NCI-H1105 (cell line): ENCODE measurements around the gene UBXN6.

ENCODE experiments used
- DNase-seq: peaks from one replicate; lab custom pipeline; 2025; lab: John Stamatoyannopoulos, UW

Gene UBXN6

DNA sequence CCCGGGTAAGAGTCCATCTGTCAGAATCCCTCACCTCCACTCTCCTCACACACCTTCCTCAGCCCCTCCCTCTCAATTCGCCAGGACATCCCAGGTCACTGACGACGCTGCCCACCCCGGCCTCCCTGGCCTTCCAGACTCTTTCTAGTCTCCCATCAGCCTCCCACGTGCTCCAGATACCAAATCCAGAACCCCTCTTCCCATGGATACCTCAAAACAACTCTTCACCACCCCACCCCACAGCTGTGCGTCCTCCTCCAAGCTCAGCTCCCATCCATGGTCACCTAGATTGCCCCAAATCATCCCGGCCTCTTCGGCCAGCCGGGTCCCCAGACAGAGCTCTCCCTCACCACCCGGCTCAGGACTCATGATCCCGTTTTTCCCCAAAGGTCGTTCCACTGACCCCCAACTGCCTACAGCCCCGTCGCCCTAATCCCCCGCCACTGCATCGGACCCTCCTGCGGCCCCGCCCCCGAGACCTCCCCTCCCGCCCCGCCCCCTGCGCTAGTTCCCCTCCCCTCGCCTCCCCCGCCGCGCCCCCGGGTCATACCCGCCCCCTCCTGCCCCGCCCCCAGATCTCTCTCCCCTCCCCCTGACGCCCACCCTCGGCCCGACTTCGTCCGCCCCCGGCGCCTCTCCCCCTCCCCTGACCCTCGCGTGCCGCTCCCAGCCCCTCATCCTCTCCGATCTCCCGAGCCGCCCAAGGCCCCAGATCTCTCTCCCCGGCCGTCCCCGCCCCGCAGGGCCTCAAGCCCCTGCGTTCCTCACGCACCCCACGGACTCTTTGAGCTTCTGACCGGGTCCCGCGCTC, 546 bp downstream of the UBXN6 start:
- DNase-seq: peak; percentile 70

DNA sequence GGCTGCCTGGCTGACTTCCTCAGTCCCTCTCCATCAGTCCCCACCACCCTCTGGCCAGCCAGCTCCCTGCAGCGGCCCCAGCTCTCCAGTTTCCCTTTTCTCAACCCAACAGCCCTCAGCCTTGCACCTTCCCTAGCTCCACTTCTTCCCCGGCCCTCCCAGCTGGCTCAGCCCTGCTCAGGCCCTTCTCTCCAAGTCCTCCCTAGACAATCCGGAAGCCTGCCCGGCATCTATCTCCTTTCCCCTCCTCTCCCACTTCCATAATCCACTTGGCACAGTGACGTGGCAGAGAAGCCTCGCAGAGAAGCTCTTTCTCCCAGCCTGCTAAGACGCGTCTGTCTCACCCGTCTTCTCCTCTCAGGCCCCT, 1.1 kb downstream of the UBXN6 start:
- no peak for DNase-seq

DNA sequence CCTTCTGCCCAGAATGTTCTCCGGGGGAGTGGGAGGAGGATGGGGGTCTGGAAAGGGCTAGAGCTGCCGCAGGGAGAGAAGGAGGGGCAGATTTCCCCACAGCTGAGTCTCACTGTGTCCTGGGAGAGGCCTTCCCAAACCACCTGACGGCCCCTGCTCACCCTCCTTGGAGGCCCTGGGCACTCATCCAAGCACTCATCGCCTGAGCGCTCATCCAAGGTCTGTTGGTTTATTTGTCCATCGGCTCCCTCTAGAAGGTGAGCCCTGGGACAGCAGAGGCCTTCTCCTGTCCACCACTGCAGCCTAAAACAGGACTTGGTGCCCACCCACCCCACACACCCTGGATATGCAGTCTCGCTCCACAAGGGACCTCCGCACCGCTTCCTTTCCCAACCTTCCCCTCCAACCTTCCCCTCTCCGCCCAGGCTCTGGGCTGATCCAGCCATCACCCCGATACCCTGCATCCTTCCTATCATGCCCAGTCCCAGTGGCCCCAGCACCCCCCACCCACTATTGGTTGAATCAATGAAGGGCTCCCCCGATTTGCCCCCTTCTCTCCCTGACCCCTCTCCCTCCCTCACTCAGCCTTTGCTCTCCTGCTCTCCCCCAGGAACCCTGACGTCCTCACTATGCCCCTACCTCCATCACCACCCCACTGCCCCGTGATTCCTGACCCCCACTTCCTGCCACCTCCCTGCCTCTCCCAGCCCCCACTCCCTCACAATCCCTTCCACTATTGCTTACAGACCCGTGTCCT, 1.7 kb downstream of the UBXN6 start:
- peak; percentile 75 for DNase-seq

DNA sequence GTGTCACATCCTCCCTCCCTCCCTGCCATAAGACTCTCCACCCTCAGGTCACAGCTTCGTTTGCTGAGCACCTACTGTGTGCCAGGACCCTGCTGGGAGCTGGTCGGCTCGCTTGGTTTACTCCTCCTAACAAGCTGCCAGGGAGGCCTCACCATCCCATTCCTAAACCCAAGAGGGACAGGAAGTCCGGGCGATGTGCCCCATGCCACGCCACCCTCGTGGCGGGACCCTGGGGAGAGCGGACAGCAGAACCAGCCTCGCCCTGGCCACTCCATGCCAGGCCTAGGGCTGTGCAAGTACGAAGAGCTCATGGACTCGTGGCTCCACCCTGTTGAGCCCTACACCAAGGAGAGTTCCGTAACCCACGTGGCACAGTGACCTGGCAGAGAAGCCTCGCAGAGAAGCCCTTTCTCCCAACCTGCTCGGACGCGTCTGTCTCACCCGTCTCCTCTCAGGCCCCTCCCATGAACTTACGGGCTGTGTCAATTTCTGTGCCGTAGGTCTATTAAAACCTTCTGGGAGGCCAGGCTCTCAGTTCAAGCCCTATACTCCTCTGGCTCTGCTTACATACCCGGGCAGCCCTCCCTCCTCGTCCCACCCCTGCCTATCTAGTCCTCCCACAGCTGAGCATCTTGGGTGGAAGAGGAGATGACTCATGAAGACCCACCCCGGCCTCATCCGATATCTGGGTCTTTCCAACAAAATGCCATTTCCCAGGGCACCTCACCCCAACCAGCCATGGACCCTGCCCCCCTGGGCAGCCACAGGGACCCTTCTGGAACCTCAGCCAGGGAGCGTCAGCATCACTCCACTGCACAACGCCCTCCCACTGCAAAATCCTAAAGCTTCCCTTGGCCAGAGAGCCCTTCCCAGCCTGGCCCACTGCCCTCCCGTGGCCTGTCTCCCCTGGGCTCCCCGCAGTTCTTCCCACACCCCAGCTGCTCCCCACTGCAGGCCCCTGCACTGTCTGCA, 2.6 kb downstream of the UBXN6 start:
- DNase-seq: no peak

DNA sequence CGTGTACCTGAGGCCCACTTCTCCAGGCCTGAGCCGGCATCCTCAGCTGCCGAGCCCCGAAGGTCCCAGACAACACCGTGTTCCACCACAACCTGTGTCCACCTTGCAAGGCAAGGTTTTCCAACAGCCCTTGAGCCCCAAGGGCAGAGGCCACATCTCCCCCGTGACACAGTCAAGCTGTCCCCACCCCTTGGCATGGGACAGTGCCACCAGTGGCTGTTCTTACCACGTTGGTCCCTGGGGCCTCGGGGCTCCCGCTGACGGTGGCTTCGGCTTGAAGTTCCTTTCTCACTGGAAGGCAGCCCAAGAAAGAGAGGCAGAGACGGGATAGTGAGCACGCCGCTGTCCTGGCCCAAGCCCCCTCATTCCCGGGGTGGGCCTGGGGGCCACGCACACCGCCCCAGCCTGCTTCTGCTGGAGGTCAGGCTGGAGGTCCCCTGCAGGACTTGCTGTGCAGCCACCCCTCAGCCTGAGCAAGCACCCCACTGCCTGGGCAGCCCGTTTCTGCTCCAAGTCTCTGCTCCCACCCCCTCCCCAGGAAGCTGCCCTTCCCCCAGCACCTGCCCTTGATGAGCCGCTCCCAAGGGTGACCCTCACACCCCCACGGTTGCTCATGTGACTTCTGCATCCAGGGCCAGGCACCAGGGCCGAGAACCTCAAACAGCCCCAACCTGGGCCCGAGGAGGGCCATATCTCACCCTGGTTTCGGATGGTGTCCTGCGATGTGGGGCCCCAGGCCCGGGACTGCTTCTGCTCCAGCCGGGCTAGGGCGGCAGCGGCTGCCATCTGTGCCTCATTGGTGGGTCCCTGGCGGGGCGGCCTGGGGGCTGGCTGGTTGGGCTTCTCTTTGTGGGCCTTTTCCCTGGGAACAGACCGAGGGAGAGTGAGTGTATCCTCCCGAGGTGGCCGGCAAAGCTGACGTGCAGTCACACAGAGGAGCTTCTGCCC, 4.1 kb downstream of the UBXN6 start:
- no peak for DNase-seq

DNA sequence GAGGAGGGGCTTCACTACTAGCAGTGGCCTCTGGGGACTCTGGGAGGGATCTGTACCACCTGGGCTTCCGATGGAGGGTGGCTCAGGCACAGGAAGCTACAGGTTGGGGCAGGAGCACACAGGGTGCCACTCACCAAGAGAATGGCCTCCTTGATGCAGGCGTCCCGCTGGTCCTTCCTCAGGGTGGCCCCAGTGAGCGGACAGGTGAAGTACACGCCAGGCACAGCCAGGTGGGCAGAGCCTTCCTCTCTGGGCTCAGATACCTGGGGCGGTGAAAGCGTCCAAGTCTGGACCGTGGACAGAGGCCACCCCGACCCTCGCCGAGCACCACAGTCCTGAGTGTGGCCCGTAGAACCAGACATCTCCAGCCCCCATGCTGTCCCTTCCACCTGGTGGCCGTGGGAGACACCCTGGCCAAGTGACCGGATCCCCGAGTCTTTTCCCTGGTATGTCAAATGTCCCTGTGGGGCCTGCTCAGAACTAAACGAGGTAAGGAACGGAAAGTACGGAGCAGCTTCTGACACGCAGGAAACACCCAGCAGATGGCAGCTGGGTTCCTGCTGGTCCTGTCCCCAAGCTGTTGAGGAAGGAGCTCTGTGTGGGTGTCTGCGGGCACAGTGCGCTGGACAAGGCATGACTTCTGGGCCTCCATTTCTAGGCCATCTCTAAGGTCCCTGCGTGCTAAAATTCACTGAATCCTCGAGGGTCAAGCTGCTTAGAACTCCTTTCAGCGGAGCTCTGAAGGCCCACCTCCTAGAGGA, 5.2 kb downstream of the UBXN6 start:
- DNase-seq: no peak

- no peak for DNase-seq
These were observed 8.0 kb downstream of the UBXN6 start for GRCh38 chr19:4449639-4450028.

DNA sequence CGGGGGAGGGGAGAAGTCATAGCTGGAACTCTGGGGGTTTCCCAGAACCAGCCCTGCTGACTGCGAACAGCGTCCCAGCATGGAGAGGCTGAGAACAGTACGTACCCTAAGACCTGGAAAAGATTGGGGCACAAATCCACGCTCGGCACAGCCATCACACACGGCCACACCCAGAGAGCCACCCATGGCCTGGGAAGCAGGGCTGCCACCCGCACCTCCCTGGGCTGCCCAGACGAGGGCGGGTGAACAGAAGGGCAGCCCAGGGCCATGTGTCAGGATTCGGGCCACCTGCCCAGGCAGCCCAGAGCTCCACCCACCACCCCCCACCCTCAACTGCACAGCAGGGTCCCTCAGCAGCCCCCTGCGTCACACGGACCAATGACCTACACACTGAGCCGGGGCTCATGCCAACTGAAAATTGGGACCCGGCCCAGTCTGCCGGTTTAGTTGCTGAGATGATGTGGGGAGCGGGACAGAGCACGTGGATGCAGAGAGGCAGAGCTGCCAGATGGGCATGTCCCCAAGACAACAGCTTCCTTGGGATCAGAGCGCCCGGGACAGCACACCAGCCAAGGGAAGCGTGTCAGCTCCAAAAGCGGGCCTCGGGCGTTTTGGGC, 8.5 kb downstream of the UBXN6 start:
- no peak for DNase-seq

GRCh38 chr19:4448147-4448985, 9.2 kb downstream of the UBXN6 start:
- DNase-seq: no peak

DNA sequence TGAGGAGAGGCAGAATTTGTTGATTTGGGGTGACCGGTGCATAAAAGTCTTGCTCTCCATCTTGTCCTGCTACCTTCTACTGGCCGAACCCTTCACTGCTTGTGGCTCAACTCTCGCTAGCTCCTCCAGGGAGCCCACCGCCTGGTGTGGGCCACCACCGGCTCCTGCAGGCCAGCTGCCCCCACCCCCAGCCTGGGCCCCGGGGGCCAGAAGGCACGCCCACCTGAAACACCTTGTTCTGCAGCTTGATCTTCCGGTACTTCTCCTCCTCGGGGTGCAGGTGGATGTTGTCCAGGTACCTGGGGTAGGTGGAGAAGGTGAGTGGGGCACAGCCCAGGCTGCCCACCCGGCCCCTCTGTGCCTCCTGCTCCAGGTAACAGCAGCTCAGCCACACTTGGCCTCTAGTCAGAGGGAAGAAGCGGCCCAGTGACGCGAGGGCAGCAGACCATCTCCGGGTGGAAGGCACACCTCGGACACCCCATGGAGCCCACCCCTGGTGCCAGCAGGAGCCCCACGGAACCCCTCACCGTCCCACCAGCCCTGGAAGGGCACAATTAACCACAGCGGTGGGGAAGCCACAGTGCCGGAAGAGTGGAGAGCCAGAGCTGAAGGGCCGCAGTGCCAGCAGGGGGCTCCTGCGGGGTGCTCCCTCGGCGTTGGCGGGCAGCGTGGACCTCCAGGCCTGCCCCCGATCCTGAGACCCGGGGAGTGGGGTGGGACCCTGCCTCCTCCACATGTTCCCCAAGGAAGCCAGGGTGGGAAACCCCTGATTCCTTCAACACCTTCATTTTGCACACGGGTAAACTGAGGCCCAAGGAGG, 10.1 kb downstream of the UBXN6 start:
- no peak for DNase-seq

- DNase-seq: no peak
These were observed 10.8 kb downstream of the UBXN6 start for GRCh38 chr19:4446704-4447200.

GRCh38 chr19:4445963-4446703, 11.5 kb downstream of the UBXN6 start:
- DNase-seq: no peak

DNA sequence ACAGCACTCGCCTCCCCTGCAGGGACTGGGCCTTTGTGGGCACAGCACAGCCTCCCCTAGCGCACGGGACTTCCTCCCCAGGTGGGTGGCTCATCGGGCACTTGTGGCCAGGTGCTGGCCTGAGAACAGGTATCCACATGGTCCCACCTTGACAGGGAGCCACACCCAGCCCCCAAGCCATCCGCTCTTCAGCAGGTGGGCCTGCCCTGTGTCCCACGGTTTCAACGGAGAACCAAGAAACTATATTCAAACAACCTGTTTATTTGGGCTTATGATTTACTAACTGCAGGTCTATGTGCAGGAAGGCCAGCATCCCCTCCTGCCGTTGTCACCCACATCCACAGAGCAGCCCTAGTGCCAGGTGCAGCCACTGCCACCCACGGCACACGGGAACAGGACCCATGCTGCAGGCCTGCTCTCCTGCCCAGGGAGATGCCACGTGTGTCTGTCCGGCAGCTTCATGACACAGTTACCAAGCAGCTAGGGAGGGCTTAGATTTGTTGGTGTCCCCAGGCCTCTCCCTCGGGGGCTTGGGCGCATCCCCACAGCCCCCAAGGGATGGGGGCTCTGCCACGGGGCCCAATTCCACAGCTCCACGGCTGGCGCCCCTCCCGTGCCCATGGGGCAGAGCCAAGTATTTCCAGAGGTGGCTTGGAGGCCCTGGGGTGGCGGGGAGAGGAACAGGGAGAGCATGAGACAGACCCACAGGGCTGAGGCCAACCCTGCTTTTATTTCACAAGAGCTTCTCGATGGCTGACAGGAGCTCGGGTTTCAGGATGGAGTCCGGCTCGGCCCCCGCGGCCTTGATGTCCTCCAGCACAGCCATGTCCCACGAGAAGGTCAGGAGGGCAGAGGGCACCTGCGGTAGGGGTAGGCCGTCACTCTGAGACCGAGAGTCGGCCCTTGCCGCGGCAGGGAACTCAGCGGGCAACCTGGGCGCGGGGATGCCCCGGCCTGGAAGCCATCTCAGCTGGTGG, 12.5 kb downstream of the UBXN6 start:
- DNase-seq: no peak

- no peak for DNase-seq
These were observed 13.4 kb downstream of the UBXN6 start for GRCh38 chr19:4443966-4444764.

GRCh38 chr19:4443188-4443587, 14.4 kb downstream of the UBXN6 start:
- DNase-seq: no peak
